Endodermal cell (in vitro differentiated cells): ENCODE results near the gene RAB11FIP2. TPM values are rescaled to one million over a fixed set of nuclear protein-coding genes. Genes with fewer than 3 reads are reported as not detected.

Experiments
- DNase-seq: peaks from one replicate; pipeline ENCODE4 v3.0.0-alpha.2; 2017
- H3K27ac ChIP-seq: 2 replicates; pipeline ENCODE4 v1.5.1; 2013; ENCODE audit warnings: mild to moderate bottlenecking, low read depth, low read length, moderate library complexity
- H3K27me3 ChIP-seq: 2 replicates; pipeline ENCODE4 v1.6.1; 2013; ENCODE audit warnings: mild to moderate bottlenecking, low read length, moderate library complexity; ENCODE audit not compliant: insufficient read depth, control insufficient read depth, poor library complexity, severe bottlenecking
- H3K36me3 ChIP-seq: 2 replicates; pipeline ENCODE4 v1.7.0; 2013; ENCODE audit warnings: mild to moderate bottlenecking, low read length, moderate library complexity; ENCODE audit not compliant: control insufficient read depth, insufficient read depth
- H3K4me1 ChIP-seq: one replicate; pipeline ENCODE4 v1.7.0; 2013; ENCODE audit warnings: low read length; ENCODE audit not compliant: control insufficient read depth, insufficient read depth
- H3K4me3 ChIP-seq: 2 replicates; pipeline ENCODE4 v1.5.1; 2013; ENCODE audit warnings: mild to moderate bottlenecking, low read length, moderate library complexity
- H3K9ac ChIP-seq: 2 replicates; pipeline ENCODE4 v1.6.1; 2013; ENCODE audit warnings: mild to moderate bottlenecking, low read length, moderate library complexity; ENCODE audit not compliant: poor library complexity, severe bottlenecking; ENCODE audit errors: extremely low read depth
- H3K9me3 ChIP-seq: 2 replicates; pipeline ENCODE4 v1.6.1; 2013; ENCODE audit warnings: mild to moderate bottlenecking, low read length, moderate library complexity; ENCODE audit not compliant: control insufficient read depth
- H3K27ac Mint-ChIP-seq: 2 replicates; pipeline ENCODE4 v1.8.0; 2020; ENCODE audit warnings: mixed read lengths
- H3K27me3 Mint-ChIP-seq: 2 replicates; pipeline ENCODE4 v1.8.0; 2021; ENCODE audit warnings: mild to moderate bottlenecking, mixed read lengths; ENCODE audit not compliant: insufficient read depth
- H3K36me3 Mint-ChIP-seq: 2 replicates; pipeline ENCODE4 v1.8.0; 2020; ENCODE audit warnings: low read depth, mixed read lengths
- H3K4me1 Mint-ChIP-seq: 2 replicates; pipeline ENCODE4 v1.8.0; 2020; ENCODE audit warnings: mixed read lengths
- H3K4me3 Mint-ChIP-seq: 2 replicates; pipeline ENCODE4 v1.8.0; 2020; ENCODE audit warnings: mild to moderate bottlenecking, moderate library complexity, mixed read lengths
- H3K9me3 Mint-ChIP-seq: 2 replicates; pipeline ENCODE4 v1.8.0; 2020; ENCODE audit warnings: mild to moderate bottlenecking, mixed read lengths
- WGBS, 2 experiments: methylation state at CpG; one replicate each; pipeline versions ENCODE4 v1.1.5 to v1.1.7; 2013; ENCODE audit warnings: missing lambda C conversion rate in 2 of 2, mixed read lengths in 1 of 2; ENCODE audit not compliant: insufficient coverage in 1 of 2, insufficient read length in 1 of 2; 5-methylcytosine and 5-hydroxymethylcytosine counted together
- total RNA-seq, 2 donors: library from RNA; stranded (reverse); fragmentation: NEBNext Ultra II Directional in 1 of 2; extraction: Animal tissue kit (Norgen Biotek cat#: 25700) in 1 of 2; gene quantifications; 2 replicates in 1 of 2; 3 replicates in 1 of 2; pipeline ENCODE4 v1.2.1, GENCODE V29; 2021
- TF ChIP-seq, protein P1 (sequence below): fragments of 200-600 bp; sonication (generic); conservative IDR thresholded peaks from 2 replicates; pipeline ENCODE4 v1.5.0; 2021; ENCODE audit warnings: antibody characterized with exemption, mild to moderate bottlenecking

RAB11FIP2 gene
- total RNA-seq, 2 donors from 2014 or later: 21.9 TPM

DNA sequence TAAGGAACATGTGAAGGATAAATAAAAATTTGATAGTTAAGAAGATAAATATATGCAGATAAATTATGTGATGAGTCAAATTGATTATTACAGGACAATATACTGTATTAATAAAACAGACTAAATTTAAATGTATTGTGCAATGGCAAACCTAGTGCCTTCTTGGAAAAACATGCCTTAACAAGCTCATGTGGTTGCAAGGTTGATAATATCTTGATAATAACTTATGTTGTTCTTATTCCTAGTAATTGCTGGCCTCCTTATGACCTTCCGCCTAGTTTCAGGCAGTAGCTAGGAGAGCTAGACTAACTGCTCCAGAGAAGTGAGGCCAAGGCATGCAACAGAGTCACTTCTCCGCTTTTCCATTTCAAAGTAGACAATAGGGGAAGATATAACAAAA lies 7.6 kb upstream of the RAB11FIP2 start:
- no peak for DNase-seq
- Histone ChIP-seq H3K9me3 (no peaks in the 10 kb centered on the region), H3K4me3 (no peak overlapping the region), H3K27ac (no peak overlapping the region), H3K36me3 (no peaks in the 10 kb centered on the region), H3K27me3 (no peaks in the 10 kb centered on the region), H3K9ac (no peak overlapping the region), H3K4me1 (no peaks in the 10 kb centered on the region)
- TF ChIP-seq, protein P1, sequence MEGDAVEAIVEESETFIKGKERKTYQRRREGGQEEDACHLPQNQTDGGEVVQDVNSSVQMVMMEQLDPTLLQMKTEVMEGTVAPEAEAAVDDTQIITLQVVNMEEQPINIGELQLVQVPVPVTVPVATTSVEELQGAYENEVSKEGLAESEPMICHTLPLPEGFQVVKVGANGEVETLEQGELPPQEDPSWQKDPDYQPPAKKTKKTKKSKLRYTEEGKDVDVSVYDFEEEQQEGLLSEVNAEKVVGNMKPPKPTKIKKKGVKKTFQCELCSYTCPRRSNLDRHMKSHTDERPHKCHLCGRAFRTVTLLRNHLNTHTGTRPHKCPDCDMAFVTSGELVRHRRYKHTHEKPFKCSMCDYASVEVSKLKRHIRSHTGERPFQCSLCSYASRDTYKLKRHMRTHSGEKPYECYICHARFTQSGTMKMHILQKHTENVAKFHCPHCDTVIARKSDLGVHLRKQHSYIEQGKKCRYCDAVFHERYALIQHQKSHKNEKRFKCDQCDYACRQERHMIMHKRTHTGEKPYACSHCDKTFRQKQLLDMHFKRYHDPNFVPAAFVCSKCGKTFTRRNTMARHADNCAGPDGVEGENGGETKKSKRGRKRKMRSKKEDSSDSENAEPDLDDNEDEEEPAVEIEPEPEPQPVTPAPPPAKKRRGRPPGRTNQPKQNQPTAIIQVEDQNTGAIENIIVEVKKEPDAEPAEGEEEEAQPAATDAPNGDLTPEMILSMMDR: no peak
- H3K4me1 Mint-ChIP-seq: peaks cover 4% of the 10 kb centered on the region
- no peaks in the 10 kb centered on the region for H3K9me3 Mint-ChIP-seq
- no peak overlapping the region for H3K27ac Mint-ChIP-seq
- H3K27me3 Mint-ChIP-seq: no peaks in the 10 kb centered on the region
- H3K36me3 Mint-ChIP-seq: no peaks in the 10 kb centered on the region
- 94% methylated on average over 2 of the region's 2 CpGs; no CpG with 5 or more reads in 1 of the 2 experiments for WGBS, 2 experiments
- H3K4me3 Mint-ChIP-seq: no peak overlapping the region

DNA sequence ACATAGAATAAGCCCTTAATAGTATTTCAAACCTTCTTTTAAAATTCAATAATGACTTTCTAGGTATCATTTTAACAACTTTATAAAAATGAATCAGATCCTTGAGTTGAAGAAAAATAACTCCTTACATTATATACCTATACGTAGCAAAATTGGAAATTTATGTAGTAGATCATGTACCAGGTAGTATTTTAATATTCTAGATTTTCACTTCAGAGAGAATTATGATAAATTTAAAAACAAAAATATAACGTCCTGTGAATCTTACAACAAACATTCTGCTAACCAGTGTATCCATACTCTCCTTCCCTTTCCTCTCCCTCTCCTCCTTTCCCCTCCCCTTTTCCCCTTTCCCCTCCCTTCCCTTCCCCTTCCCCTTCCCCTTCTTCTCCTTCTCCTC lies 6.1 kb upstream of the RAB11FIP2 start:
- Mint-ChIP-seq H3K27ac (no peak overlapping the region), H3K27me3 (no peaks in the 10 kb centered on the region), H3K9me3 (no peaks in the 10 kb centered on the region), H3K4me3 (no peak overlapping the region), H3K36me3 (no peaks in the 10 kb centered on the region), H3K4me1 (peaks cover 4% of the 10 kb centered on the region)
- H3K4me1 ChIP-seq: no peaks in the 10 kb centered on the region
- no peaks in the 10 kb centered on the region for H3K36me3 ChIP-seq
- no peak overlapping the region for H3K4me3 ChIP-seq
- no peak overlapping the region for H3K27ac ChIP-seq
- DNase-seq: no peak
- no peak overlapping the region for H3K9ac ChIP-seq
- 84 to 100% methylated on average over 1 of the region's 2 CpGs for WGBS, 2 experiments
- TF ChIP-seq, protein P1: no peak
- no peaks in the 10 kb centered on the region for H3K27me3 ChIP-seq
- no peaks in the 10 kb centered on the region for H3K9me3 ChIP-seq

DNA sequence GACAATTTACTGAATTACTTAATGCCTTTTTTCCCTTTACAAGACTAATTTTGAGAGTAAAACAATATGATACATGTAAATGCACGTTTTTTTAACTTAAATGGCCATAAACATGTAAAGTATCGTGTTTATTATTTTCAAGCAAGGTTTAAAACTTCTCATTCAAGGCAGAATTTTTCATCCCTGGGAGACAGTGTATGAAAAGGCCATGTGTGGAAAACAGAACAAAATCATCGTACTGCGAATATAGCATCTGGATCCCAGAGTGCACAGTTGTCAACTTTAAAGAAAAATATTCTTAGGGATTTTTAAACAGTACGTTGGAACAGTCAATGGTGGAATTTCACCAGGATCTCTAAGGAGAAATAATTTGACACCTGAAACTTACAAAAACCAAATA lies 1.1 kb upstream of the RAB11FIP2 start:
- Mint-ChIP-seq H3K4me3 (peak overlapping the region; percentile 74), H3K27me3 (no peaks in the 10 kb centered on the region), H3K36me3 (no peaks in the 10 kb centered on the region), H3K9me3 (no peaks in the 10 kb centered on the region), H3K27ac (no peak overlapping the region), H3K4me1 (peaks cover 14% of the 10 kb centered on the region)
- no peak for DNase-seq
- Histone ChIP-seq H3K36me3 (no peaks in the 10 kb centered on the region), H3K4me1 (peaks cover 9% of the 10 kb centered on the region), H3K9me3 (no peaks in the 10 kb centered on the region), H3K4me3 (no peak overlapping the region), H3K27ac (no peak overlapping the region), H3K9ac (no peak overlapping the region), H3K27me3 (no peaks in the 10 kb centered on the region)
- TF ChIP-seq, protein P1: no peak
- 91 to 100% methylated on average over 3 to 5 of the region's 5 CpGs for WGBS, 2 experiments
